ENCODE data around the gene NLRC5. TPM values are rescaled to one million over a fixed set of nuclear protein-coding genes. Genes with fewer than 3 reads are reported as not detected.

Gene NLRC5
- total RNA-seq, 1 experiment from 2014 or later, result 29.7 TPM

- Histone ChIP-seq H3F3A (ENCODE audit: insufficient read depth, low read depth) (no peaks in the 10 kb centered on the region), H3K4me3 (no peak overlapping the region), H2AFZ (no peak overlapping the region), H3K79me2 (ENCODE audit: low read depth) (no peaks in the 10 kb centered on the region), H4K20me1 (ENCODE audit: insufficient read depth) (no peaks in the 10 kb centered on the region), H3K27me3 (ENCODE audit: insufficient read depth, low read depth) (no peaks in the 10 kb centered on the region), H3K4me2 (no peak overlapping the region), H3K36me3 (ENCODE audit: low read depth) (no peaks in the 10 kb centered on the region), H3K4me1 (replicated peaks; ENCODE audit: insufficient read depth) (no peaks in the 10 kb centered on the region), H3K27ac (no peak overlapping the region), H3K9me3 (ENCODE audit: insufficient read depth, low read depth) (no peaks in the 10 kb centered on the region), H3K9me2 (ENCODE audit: insufficient read depth) (no peaks in the 10 kb centered on the region)
- intact Hi-C loops (cut with micrococcal nuclease; ENCODE audit: unreplicated experiment), result no loop called here
- BruUV-seq (replicated peaks), result no TSS peak
- CTCF ChIA-PET, result no interaction called here
- TF ChIP-seq EZH2 (IDR thresholded peaks at IDR 0.05; ENCODE audit: low read depth) (no peak), CTCF (conservative IDR thresholded peaks at IDR 0.05) (no peak)
- POLR2A ChIA-PET (ENCODE audit: unreplicated experiment), result no interaction called here
- DNase-seq, result no peak
These were observed 12.1 kb upstream of the NLRC5 start for GRCh38 chr16:56977216-56977615.

DNA sequence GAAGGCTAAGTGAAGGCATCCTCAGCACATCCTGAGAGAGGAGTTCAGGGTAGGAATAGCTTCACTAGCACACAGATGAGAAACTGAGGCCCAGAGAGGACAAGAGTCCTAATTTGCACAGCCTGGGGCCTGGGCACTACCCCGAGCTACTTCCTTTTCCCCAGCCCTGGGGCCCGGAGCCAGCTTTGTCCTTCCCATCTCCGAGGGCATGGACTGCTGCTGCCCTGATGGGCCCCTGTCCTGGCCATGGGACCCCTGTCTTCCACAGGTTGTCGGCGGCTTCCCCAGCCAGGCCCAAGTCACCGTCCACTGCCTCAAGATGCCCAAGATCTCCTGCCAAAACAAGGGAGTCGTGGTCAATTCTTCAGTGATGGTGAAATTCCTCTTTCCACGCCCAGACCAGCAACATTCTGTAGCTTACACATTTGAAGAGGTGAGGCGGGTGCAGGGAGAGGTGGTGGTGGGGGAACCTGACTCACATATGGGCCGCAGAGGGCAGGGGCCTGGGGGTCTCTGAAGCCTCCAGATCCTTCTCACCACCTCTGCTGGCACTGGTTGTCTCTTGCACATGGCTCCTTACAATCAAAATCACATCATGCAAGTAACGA, 11.4 kb upstream of the NLRC5 start:
- no peaks in the 10 kb centered on the region for H3K79me2 ChIP-seq (ENCODE audit: low read depth)
- ChIA-PET CTCF (no interaction called here), POLR2A (ENCODE audit: unreplicated experiment) (interaction anchor here (0.6 kb wide), 1 partner anchor 104 kb away, joined by 5 read pairs; no protein-coding TSS in a partner anchor)
- no peaks in the 10 kb centered on the region for H4K20me1 ChIP-seq (ENCODE audit: insufficient read depth)
- H3K4me1 ChIP-seq (replicated peaks; ENCODE audit: insufficient read depth), result no peaks in the 10 kb centered on the region
- H3F3A ChIP-seq (ENCODE audit: insufficient read depth, low read depth), result no peaks in the 10 kb centered on the region
- no peaks in the 10 kb centered on the region for H3K9me2 ChIP-seq (ENCODE audit: insufficient read depth)
- TF ChIP-seq EZH2 (IDR thresholded peaks at IDR 0.05; ENCODE audit: low read depth) (no peak), CTCF (conservative IDR thresholded peaks at IDR 0.05) (no peak)
- no TSS peak for BruUV-seq (replicated peaks)
- no peaks in the 10 kb centered on the region for H3K27me3 ChIP-seq (ENCODE audit: insufficient read depth, low read depth)
- H3K4me2 ChIP-seq, result no peak overlapping the region
- no peaks in the 10 kb centered on the region for H3K36me3 ChIP-seq (ENCODE audit: low read depth)
- no peak overlapping the region for H2AFZ ChIP-seq
- H3K9me3 ChIP-seq (ENCODE audit: insufficient read depth, low read depth), result no peaks in the 10 kb centered on the region
- intact Hi-C loops (cut with micrococcal nuclease; ENCODE audit: unreplicated experiment), result no loop called here
- DNase-seq, result no peak
- no peak overlapping the region for H3K4me3 ChIP-seq
- H3K27ac ChIP-seq, result no peak overlapping the region

DNA sequence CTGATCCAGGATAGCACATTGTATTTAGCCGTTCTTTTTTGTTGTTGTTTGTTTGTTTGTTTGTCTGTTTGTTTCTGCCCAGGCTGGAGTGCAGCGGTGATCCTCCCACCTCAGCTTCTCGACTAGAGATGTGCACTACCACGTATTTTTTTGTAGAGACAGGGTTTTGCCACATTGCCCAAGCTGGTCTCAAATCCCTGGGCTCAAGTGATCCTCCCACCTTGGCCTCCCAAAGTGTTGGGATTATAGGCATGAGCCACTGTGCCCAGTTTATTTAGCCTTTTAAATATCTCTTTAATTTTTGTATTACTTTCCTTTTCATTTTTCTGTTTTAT, 9.2 kb upstream of the NLRC5 start:
- POLR2A ChIA-PET (ENCODE audit: unreplicated experiment), result interaction anchor here (0.6 kb wide), 1 partner anchor 22 kb away, joined by 7 read pairs; no protein-coding TSS in a partner anchor
- H3K4me3 ChIP-seq, result no peak overlapping the region
- no peak overlapping the region for H3K27ac ChIP-seq
- no peak for DNase-seq
- BruUV-seq (replicated peaks), result no TSS peak
- TF ChIP-seq CTCF (conservative IDR thresholded peaks at IDR 0.05), result no peak
- TF ChIP-seq EZH2 (IDR thresholded peaks at IDR 0.05; ENCODE audit: low read depth), result no peak
- H3K9me3 ChIP-seq (ENCODE audit: insufficient read depth, low read depth), result no peaks in the 10 kb centered on the region
- no peaks in the 10 kb centered on the region for H3K36me3 ChIP-seq (ENCODE audit: low read depth)
- H3K4me1 ChIP-seq (replicated peaks; ENCODE audit: insufficient read depth), result peaks cover 20% of the 10 kb centered on the region
- no peaks in the 10 kb centered on the region for H4K20me1 ChIP-seq (ENCODE audit: insufficient read depth)
- no peaks in the 10 kb centered on the region for H3K9me2 ChIP-seq (ENCODE audit: insufficient read depth)
- no peak overlapping the region for H2AFZ ChIP-seq
- intact Hi-C loops (cut with micrococcal nuclease; ENCODE audit: unreplicated experiment), result loop anchor here (10.0 kb wide), 1 partner anchor 315 kb away; no protein-coding TSS in a partner anchor
- no peak overlapping the region for H3K4me2 ChIP-seq
- CTCF ChIA-PET, result no interaction called here
- no peaks in the 10 kb centered on the region for H3K27me3 ChIP-seq (ENCODE audit: insufficient read depth, low read depth)
- H3K79me2 ChIP-seq (ENCODE audit: low read depth), result no peaks in the 10 kb centered on the region
- peaks cover 16% of the 10 kb centered on the region; the same call in 1 of the 2 replicates for H3F3A ChIP-seq (ENCODE audit: insufficient read depth, low read depth)

Measured in PC-9 (cell line).